Left lung (tissue), 10 donors: ENCODE data around the gene PSMA7. TPM values are rescaled to one million over a fixed set of nuclear protein-coding genes. Genes with fewer than 3 reads are reported as not detected.

ENCODE experiments used
- ATAC-seq: fragments of 200-7000 bp; cut with Tn5 transposase; one replicate; pipeline ENCODE4 v1.9.1; 2020; ENCODE audit warnings: moderate library complexity
- DNase-seq, 4 donors: peaks; one replicate each; pipeline ENCODE4 v3.0.0-alpha.2; 2013 to 2020
- H3K27ac ChIP-seq, 2 donors: fragments of 200-600 bp; sonication (generic) in 1 of 2; one replicate each; pipeline versions ENCODE4 v1.5.0 to v1.8.0; 2020 to 2021
- H3K27me3 ChIP-seq, 2 donors: fragments of 200-600 bp; sonication (generic) in 1 of 2; one replicate each; pipeline versions ENCODE4 v1.5.0 to v1.8.0; 2020 to 2021
- H3K36me3 ChIP-seq, 2 donors: fragments of 200-600 bp; sonication (generic) in 1 of 2; one replicate each; pipeline versions ENCODE4 v1.5.0 to v1.8.0; 2020 to 2021
- H3K4me1 ChIP-seq, 2 donors: fragments of 200-600 bp; one replicate each; pipeline ENCODE4 v1.8.0; 2021
- H3K4me3 ChIP-seq, 2 donors: fragments of 200-600 bp; sonication (generic) in 1 of 2; one replicate each; pipeline versions ENCODE4 v1.5.0 to v1.8.0; 2020 to 2021; ENCODE audit warnings: mild to moderate bottlenecking in 1 of 2
- H3K9me3 ChIP-seq, 2 donors: fragments of 200-600 bp; sonication (generic) in 1 of 2; one replicate each; pipeline versions ENCODE4 v1.5.0 to v1.8.0; 2020 to 2021
- CTCF ChIP-seq, 2 donors: fragments of 200-600 bp; sonication (generic) in 1 of 2; IDR thresholded peaks; one replicate each; pipeline versions ENCODE4 v1.5.0 to v1.8.0; 2021; ENCODE audit warnings: antibody characterized with exemption in 2 of 2
- intact Hi-C, 2 donors: fragments of 100-400 bp; cut with DNase I; formaldehyde crosslinking; loops; one replicate each; pipeline versions ENCODE4 v1.11.2 to v1.14.2; 2022
- polyA plus RNA-seq, 6 donors: library from polyadenylated mRNA; unstranded; fragments of 120-200 nt; gene quantifications; one replicate each; pipeline ENCODE4 v1.2.1, GENCODE V29; 2013; ENCODE audit not compliant: insufficient read length in 6 of 6
- total RNA-seq, 2 donors: library from RNA; stranded (reverse); fragmentation: NEBNext Ultra II Directional; extraction: Animal tissue kit (Norgen Biotek cat#: 25700); gene quantifications; one replicate each; pipeline ENCODE4 v1.2.1, GENCODE V29; 2021
- donor health status: DM: no; HTN: yes; CAD: no.
- donor health status: DM: no; HTN: no; CAD: no.

PSMA7 gene
- total and polyA plus RNA-seq, 8 donors = 150 to 296 (median 173) TPM

GRCh38 chr20:62126141-62126540 is 17.1 kb downstream of the PSMA7 start:
- TF ChIP-seq CTCF (IDR thresholded peaks at IDR 0.05) = no peak
- H3K4me1 ChIP-seq = peaks cover 8 to 21% of the 10 kb centered on the region in 2 donors
- no peaks in the 10 kb centered on the region for H3K27me3 ChIP-seq
- no peak for ATAC-seq
- H3K9me3 ChIP-seq = no peaks in the 10 kb centered on the region
- H3K4me3 ChIP-seq = no peak overlapping the region
- intact Hi-C loops = loop anchor here in 1 of 2 donors (10.0 kb wide), 1 partner anchor 61 kb away; the partner anchor contains the start of gene TAF4
- peaks cover 0 to 66% of the 10 kb centered on the region in 2 donors for H3K36me3 ChIP-seq
- no peak for DNase-seq
- H3K27ac ChIP-seq = no peak overlapping the region

GRCh38 chr20:62123450-62124118 is 19.6 kb downstream of the PSMA7 start:
- Histone ChIP-seq H3K36me3 (peaks cover 0 to 41% of the 10 kb centered on the region in 2 donors), H3K27me3 (peaks cover 0 to 6% of the 10 kb centered on the region in 2 donors), H3K4me3 (peak overlapping the region; percentile 65 to 85), H3K4me1 (peaks cover 8 to 23% of the 10 kb centered on the region in 2 donors), H3K9me3 (no peaks in the 10 kb centered on the region), H3K27ac (peak overlapping the region; percentile 68 to 76)
- no peak for TF ChIP-seq CTCF (IDR thresholded peaks at IDR 0.05)
- intact Hi-C loops = loop anchor here in 1 of 2 donors (10.0 kb wide), 1 partner anchor 59 kb away; the partner anchor contains the start of gene TAF4
- no peak for DNase-seq
- peak; percentile 10 for ATAC-seq

GRCh38 chr20:62122654-62123449 is 20.3 kb downstream of the PSMA7 start:
- peak in 1 of 4 donors; percentile 86 for DNase-seq
- TF ChIP-seq CTCF (IDR thresholded peaks at IDR 0.05) = no peak
- peaks cover 8 to 23% of the 10 kb centered on the region in 2 donors for H3K4me1 ChIP-seq
- peak; percentile 47 for ATAC-seq
- H3K36me3 ChIP-seq = peaks cover 0 to 34% of the 10 kb centered on the region in 2 donors
- peaks cover 0 to 13% of the 10 kb centered on the region in 2 donors for H3K27me3 ChIP-seq
- intact Hi-C loops = loop anchor here in 1 of 2 donors (10.0 kb wide), 1 partner anchor 58 kb away; the partner anchor contains the start of gene TAF4
- H3K27ac ChIP-seq = peak overlapping the region; percentile 68 to 76
- H3K9me3 ChIP-seq = no peaks in the 10 kb centered on the region
- H3K4me3 ChIP-seq = peak overlapping the region; percentile 65 to 85

- ATAC-seq = peak; percentile 87
- H3K4me1 ChIP-seq = peaks cover 8 to 23% of the 10 kb centered on the region in 2 donors
- H3K36me3 ChIP-seq = peaks cover 0 to 25% of the 10 kb centered on the region in 2 donors
- H3K9me3 ChIP-seq = no peaks in the 10 kb centered on the region
- peaks cover 0 to 21% of the 10 kb centered on the region in 2 donors for H3K27me3 ChIP-seq
- TF ChIP-seq CTCF (IDR thresholded peaks at IDR 0.05) = no peak
- intact Hi-C loops = loop anchor here in 1 of 2 donors (10.0 kb wide), 1 partner anchor 57 kb away; the partner anchor contains the start of gene TAF4
- DNase-seq = peak; percentile 95 to 99 (median 98)
- peak within 1 kb of the TSS; percentile 83 to 95 for H3K27ac ChIP-seq
- peak within 1 kb of the TSS; percentile 67 to 85 for H3K4me3 ChIP-seq
These were observed 21.2 kb downstream of the PSMA7 start, which contains the start of gene LSM14B for GRCh38 chr20:62121776-62122653. Gene LSM14B (plus strand): TSS chr20:62122475. CDS start chr20:62122667, 192 bp downstream.
